Right renal pelvis (tissue), 4 donors: ENCODE measurements around the gene MAPK10. TPM values are rescaled to one million over a fixed set of nuclear protein-coding genes. Genes with fewer than 3 reads are reported as not detected.
A peak's percentile ranks its signal among the peaks of the same experiment; 100 is the strongest.

ENCODE experiments used
- DNase-seq, 4 donors: peaks; one replicate each; pipeline ENCODE4 v3.0.0-alpha.2; 2013; ENCODE audit warnings: low read depth in 4 of 4, low spot score in 3 of 4, missing footprints in 1 of 4
- polyA plus RNA-seq, 4 donors: library from polyadenylated mRNA; unstranded; fragments of 120-200 nt; gene quantifications; one replicate each; pipeline ENCODE4 v1.2.1, GENCODE V29; 2013; ENCODE audit not compliant: insufficient read length in 4 of 4

MAPK10 gene
- 10 to 100 TPM; 50.7 to 66.0 (median 62.6) TPM for polyA plus RNA-seq

DNA sequence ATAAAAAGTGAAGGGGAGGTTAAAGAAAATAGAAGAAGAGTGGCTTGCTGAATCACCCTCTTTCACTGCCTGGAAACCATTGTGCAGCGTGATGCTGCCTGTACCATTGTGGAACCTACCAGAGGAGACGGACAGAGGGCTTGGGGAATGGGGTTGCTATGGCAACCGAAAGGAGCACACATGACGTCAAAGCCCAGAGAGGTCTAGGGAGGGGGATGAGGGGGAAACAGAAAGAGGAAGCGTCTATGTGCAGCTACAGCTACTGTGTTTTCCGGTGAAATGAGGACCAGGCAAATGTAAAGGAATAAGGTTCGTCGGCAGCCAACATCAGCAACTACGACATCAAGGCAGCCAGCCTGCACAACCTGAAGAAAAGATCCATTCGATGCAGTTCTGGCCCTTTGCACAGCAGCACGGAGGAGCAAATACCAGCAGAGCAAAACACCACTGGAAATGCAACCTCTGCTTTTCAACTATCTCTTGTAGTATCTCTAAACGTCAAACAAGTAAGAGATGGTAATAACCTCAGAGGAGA, at the start of gene MAPK10:
Gene MAPK10 (minus strand): TSS at position 110 of the 535 bp plus-strand sequence.
- peak; percentile 61 to 80 (median 77) for DNase-seq

DNA sequence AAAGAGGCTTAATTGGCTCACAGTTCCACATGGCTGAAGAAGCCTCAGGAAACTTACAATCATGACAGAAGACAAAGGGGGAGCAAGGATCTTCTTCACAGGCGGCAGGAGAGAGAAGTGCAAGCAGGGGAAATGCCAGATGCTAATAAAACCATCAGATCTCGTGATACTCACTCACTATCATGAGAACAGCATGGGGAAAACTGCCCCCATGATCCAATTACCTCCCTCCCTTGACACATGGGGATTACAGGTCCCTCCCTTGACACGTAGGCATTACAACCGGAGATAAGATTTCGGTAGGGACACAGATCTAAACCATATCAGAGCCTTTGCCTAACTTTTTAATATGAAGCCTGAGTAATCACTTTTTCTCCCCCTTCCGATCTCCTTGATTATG, 43.7 kb upstream of the MAPK10 start:
- DNase-seq = no peak

DNA sequence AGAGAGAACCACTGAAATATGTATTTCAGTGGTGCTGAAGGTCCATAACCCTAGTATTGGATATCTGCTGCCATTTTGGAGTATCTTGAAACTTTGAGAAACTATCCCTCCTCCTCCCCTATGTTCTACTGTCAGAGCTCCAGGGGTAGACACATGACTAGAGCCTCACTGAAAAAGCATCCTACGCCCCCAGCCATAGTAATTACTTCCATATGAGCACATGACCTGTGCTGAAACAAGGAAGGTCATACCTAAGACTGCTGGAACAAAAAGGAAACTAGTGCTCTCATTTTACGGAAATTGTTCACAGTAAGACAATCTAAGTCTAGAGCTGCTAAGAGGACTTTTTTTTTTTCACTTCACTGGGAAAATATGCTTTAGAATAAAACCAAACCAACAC, 42.0 kb upstream of the MAPK10 start:
- DNase-seq = no peak

DNA sequence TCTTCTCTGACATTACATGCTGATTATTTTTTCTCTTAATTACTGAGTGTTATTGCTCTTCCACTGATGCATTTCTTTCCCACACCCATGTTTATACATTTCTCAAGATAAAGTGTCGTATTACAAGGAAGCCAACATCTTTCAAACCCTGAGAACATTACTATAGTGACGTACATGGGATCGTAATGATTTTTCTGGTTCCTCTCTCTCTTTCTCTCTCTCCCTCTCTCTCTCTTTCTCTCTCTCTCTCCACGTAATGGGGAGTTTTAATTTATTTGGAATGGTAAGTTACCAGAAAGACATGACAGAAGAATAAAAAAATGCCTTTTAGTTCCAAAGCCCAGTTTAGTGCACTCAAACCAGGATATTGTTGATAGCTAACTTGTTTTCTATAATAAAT, 40.4 kb upstream of the MAPK10 start:
- DNase-seq = peak in 1 of 4 donors; percentile 12

- no peak for DNase-seq
Observed at GRCh38 chr4:86398187-86398586, 38.3 kb upstream of the MAPK10 start.

DNA sequence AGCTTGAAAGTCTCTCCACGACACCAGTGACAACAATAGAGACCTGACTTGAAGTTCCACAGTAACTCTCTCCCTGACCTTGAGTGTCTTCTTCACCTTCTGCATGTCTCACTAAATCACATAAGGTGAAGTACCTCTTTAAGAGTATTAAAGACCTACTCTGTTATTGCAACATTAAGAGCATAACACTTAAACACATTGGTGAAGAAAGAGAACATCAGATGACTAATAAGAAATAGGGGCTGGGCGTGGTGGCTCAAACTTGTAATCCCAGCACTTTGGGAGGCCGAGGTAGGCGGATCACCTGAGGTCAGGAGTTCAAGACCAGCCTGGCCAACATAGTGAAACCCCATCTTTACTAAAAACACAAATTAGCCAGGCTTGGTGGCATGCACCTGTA, 33.9 kb upstream of the MAPK10 start:
- no peak for DNase-seq

DNA sequence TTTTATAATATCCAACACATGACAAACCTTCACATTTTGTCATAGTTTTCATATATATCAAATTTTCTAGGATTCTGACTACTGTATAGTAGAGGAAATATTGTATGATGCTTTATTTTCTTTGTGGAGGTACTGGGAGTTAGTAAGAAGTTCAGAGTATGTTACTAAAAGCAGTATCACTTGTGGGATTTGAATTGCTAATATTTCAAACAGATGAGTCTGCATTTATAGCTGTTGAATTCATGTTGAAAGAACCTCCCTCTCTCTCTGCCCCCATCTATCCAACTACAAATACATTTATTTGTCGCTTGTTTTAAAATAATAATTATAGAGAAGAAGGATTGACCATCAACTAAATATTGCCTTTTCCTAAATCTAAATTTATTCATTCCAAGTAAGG, 29.8 kb upstream of the MAPK10 start:
- no peak for DNase-seq

- DNase-seq = no peak
Observed at GRCh38 chr4:86388252-86388651, 28.4 kb upstream of the MAPK10 start.

DNA sequence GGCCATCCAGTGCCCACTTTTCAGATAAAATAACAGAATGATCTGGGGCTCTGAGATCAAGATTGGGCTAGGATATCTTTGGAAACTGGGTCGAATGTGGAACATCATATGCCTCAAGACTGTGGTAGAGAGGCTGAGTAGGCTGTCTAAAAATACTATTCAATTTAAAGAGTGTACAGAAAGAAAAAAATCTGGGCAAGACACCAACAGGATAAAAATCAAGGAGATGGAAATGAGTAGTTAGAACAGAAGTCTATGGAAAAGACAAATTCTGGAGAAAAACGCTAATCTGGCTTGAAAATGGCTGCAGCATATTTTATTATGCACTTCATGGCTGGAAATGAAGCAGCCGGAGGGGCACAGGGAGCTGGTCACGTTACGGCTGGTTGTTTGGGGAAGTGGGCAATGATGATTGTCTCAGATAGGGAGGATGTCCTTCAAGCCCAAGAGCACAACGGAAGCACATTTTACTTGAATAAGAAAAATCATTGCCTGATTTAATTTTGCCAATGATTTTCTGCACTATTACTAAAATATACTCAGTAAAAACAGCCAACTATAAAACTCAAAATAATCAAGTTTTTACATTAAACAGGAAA, 27.1 kb upstream of the MAPK10 start:
- DNase-seq = no peak

DNA sequence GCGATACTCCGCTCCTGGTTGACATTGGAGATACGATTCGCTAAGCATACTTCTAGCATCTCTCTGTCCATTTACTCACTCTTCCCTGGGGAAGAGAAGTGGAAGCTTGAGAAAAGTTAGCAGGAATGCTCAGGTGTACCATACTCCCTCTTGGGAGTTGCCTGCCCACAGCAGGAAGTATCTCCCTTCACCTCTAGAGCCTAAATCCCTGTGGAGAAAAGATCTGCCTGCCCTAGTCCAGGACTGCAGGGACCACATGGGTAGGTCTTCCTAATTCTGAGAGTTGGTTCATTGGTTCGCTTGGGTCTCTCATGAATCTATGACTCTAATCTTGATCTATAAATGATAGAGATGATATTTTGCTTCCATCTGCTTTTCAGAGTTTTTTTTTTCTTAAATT, 26.3 kb upstream of the MAPK10 start:
- no peak for DNase-seq

GRCh38 chr4:86381431-86381830, 21.6 kb upstream of the MAPK10 start:
- DNase-seq = no peak

DNA sequence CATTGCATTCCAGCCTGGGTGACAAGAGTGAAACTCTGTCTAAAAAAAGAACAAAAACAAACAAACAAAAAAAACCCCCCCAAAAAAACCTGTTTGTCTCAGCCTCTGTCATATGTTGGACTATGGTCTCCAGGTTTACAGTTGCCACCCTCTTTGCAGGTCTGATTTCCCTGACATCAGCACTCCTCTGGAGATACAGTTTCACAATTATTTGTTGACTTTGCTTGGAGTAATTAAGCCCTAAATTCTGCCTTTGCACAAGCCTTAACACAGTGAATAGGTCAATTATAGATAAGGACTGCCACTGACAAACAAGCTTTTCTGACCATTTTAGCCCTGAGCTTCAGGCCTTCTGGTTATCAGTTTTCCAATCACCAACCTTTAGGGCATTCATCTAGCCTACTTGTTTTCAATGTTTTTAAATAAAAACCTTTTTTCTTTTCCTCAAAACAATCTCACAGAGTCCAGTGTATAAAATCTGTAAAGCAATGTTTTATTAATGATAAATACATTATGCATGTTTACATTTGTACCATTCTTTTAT, 20.4 kb upstream of the MAPK10 start:
- DNase-seq = no peak

DNA sequence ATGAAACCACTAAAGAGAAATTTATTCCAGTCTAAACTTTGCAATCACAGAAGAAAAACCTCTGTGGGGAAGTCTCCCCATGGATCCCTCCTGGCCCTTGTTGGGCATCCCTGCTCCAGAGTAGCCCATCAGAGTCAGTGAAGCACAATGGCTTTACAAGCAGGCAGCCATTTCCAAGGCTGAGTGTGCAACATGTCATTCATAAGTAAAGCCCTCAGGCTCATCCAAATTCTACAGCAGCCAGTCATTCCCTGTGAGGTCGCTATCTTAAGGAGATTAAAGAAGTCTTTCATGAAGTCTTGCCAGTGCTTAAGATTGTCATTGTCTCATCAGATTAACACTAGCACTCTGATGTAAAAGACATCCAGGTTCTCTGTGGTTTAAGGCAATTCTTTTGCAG, 17.0 kb upstream of the MAPK10 start:
- DNase-seq = no peak

- DNase-seq = no peak
Observed at GRCh38 chr4:86368433-86368832, 8.6 kb upstream of the MAPK10 start.

DNA sequence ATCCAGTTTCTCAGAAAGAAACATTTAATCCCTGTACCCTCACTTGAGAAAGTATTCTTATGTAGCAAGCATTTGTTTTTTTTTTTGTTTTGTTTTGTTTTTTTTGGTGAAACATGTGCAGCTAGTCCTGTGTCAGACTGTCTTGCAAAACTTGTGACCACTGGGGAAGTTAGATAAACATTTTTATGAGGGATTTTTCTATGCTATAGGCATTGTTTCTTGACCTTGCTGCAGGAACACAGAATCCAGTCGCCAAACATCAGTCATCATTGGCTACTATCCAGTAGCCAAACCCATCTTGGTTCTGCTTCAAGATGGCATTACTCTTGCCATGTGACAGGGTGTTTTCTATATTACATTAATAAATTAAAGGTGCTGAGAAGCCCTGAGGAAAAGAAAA, 7.7 kb upstream of the MAPK10 start:
- DNase-seq = no peak

- no peak for DNase-seq
Observed at GRCh38 chr4:86366920-86367319, 7.1 kb upstream of the MAPK10 start.

- no peak for DNase-seq
Observed at GRCh38 chr4:86362510-86362909, 2.7 kb upstream of the MAPK10 start.

DNA sequence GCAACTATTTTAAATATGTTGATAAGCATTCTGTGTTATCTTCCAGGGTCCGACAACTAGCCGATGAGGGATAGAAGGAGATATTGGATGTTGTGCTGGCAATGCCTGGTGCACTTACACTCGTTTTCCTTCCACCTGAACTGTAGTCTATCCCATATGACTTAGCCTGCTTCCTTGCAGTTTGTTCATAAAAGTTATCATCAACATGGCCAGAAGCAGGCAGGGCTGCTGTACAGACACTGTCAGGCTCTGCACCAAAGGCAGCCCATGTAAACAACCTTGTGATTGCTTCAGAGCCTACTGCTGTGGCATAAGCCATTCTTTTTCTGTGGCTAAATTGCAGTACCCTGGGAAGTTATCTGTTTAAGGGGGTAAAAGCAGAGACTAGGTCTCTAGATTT, 1.6 kb downstream of the MAPK10 start:
- DNase-seq = no peak

DNA sequence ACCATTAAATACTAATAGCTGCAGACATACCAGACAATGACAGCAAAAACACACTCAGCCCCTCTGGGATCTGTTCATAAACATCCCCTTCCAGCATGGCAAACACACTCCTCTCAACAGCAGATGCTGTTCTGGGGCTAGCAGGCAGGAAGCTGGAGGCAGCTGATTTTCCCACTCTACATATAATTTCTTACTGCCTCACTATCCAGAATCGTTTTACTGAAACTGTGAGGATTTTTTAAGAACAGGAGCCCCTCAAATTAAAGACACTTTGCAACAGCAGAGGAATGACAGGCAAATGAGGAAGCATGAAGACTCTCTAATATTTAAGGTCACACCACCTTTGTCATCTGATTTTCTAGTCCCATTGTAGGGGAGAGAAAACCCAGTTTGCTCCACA, 2.2 kb downstream of the MAPK10 start:
- no peak for DNase-seq

- DNase-seq = no peak
Observed at GRCh38 chr4:86356425-86357210, 3.2 kb downstream of the MAPK10 start.

DNA sequence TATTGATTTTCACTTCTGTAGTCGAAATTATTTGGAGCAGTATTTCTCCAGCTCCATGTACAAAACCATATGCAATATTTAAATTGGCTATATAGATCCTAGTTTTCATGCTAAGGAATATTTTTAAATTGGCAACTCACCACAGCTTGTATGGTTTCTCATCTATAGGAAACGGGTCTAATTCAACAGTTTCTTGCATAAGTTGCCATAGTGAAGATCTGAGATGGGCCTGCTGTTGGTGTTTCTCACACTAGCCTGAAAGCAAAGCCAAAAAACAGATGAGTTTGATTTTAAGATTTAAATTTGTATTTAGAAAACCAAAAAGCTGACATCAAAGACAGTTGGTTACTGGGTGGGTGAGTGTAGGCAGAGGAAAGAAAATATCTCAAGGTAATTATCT, 5.5 kb downstream of the MAPK10 start:
- DNase-seq = no peak

GRCh38 chr4:86346320-86346719, 13.5 kb downstream of the MAPK10 start:
- no peak for DNase-seq
